HG03521 (cell line): ENCODE data around the gene THOC7.

Experiments used
- ATAC-seq: cut with Tn5 transposase; IDR thresholded peaks from one replicate; pipeline ENCODE4 v1.9.1; 2021; ENCODE audit warnings: mild to moderate bottlenecking, moderate library complexity; ENCODE audit not compliant: unreplicated experiment

Gene THOC7

DNA sequence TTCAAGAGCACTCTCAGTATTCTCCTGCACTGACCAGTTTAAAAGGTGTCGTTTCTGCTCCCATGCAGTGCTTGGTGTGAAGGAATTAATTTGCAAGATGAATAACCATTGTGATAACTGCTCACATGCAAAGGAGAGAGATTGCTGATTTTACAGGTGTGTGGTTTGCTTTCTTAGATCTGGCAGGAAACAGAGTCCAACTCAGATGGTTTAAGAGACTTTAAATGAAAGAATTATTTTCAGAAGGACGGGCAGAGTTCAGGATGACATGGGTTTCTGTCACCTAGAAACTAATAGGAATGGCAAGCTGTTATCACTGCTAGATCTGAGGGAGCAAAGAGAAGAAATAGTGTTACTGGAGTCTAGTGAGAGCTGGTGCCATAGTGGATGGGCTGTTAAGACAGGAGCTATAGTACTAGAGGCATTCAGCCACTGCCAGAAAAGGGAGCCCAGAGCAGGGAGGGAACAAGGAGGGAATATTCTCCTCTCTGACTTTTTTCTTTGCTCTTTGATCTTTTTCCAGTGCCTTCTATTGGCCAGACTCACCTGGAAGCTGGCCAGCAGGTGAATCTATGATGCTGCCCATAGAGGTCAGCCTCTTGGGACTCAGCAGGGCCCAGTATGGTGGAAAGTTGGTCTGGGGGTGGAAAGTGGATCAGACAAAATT, 14.9 kb upstream of the THOC7 start:
- ATAC-seq, result no peak

DNA sequence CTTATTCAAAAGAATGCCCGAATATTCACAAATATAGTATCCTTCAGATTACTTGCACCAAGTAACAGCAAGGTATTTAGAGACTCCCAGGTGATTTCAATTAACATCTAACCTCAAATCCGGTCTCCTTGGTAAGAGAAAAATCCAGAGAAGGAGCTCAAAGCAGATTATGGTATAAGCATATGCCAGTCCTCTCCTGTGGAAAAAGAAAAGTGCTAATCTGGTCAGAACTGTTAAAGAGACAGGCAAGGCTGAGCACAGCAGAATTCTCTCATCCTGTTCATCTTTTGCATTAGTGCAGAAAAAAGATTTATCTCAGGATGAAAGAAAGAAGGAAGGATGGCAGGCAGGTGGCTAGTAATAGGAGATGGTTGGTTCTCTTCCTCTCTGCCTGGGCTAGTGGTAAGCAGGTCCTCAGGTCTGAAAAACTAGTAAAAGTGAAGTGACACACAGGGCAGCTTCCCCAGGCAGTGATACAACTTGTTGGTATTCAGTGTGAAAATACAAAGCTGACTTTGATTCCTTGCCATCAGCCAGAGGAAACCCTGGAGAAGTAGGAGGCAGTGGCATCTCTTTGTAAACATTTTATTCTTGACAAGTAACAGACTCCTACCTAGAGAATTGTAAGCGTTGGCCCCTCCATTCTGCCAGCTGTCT, 14.3 kb upstream of the THOC7 start:
- ATAC-seq, result no peak

GRCh38 chr3:63876260-63876659, 12.7 kb upstream of the THOC7 start:
- ATAC-seq, result no peak

DNA sequence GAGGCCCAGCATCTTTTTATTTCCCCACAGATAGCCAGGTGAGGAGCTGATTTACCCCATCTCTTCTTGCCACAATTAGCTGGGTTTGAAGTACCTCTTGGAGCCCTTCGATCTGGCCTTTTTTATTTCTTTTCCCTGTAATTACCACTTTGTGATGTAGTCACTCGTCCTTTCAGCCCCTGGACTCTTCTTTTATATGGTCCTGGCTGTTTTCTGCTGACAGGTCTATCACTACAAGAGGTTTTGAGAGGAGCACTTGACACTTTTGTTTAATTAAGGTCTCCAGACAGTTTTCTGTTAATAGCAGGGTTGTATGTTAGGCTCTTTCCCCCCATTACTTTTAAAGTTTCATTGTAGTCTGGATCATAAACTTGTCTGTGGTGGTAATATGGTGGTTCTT, 11.9 kb upstream of the THOC7 start:
- no peak for ATAC-seq

DNA sequence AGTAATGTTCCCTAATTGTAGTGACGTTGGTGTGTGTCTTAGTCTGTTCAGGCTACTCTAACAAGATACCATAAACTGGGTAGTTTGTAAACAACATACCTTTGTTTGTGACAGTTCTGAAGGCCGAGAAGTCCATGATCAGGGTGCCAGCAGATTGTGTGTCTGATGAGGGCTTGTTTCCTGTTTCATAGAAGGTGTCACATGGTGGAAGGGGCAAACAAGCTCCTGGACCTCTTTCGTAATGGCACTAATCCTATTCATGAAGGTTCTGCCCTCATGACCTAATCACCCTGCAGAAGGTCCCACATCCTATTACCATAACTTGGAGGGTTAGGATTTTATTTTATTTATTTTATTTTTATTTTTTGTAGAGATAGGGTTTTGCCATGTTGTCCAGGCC, 11.2 kb upstream of the THOC7 start:
- ATAC-seq, result no peak

DNA sequence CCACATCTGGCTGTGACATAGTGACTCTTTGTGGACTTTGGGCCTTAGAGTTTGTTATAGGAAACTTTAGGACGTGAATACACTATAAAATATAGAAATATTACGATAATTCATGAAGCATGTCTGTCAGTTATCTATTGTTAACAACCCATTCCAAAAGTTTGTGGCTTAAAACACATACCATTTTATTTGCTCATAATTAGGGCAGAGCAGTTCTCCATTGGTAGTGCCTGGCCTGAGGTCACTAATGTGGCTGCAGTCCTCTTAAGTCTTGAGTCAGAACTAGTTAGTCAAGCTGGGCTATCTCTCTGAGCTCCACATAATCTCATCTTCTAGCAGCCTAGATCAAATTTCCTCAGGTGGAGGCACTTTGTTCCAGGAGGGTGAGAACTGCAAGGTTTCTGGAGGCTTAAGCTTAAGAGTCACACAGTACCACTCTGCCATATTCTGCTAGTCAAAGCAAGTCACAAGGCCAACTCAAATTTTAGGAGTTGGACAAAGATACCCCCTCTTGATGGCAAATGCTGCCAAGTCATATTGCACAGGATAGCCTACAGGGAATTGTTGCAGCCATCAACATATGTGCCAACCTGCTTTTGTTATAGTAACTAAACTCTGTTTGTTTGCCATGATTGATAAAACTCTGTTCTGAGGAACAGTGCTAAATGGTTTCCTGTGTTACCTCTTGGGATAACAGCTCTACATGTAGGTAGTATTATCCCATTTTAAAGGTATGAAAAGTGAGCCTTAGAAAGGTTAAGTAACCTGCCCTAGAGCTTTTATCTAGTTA, 8.7 kb upstream of the THOC7 start:
- no peak for ATAC-seq

DNA sequence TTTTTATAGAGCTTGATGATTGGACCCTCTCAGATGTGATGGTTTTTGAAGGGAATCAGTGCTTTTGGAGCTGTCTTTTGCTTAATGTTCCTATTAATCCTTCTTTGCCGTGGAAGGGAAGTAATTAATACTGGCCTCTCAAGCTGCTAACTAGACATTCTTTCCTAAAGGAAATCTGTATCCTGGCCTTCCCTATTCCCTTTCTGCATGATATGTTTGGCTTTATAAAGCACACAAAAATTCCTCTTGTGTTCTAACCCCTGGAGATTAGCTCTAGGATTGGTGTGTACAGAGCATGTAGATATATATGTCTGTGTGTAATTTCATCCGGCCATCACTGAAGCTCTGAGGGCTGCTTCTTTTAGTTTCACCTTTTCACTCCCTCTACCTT, 7.0 kb upstream of the THOC7 start:
- ATAC-seq, result no peak

DNA sequence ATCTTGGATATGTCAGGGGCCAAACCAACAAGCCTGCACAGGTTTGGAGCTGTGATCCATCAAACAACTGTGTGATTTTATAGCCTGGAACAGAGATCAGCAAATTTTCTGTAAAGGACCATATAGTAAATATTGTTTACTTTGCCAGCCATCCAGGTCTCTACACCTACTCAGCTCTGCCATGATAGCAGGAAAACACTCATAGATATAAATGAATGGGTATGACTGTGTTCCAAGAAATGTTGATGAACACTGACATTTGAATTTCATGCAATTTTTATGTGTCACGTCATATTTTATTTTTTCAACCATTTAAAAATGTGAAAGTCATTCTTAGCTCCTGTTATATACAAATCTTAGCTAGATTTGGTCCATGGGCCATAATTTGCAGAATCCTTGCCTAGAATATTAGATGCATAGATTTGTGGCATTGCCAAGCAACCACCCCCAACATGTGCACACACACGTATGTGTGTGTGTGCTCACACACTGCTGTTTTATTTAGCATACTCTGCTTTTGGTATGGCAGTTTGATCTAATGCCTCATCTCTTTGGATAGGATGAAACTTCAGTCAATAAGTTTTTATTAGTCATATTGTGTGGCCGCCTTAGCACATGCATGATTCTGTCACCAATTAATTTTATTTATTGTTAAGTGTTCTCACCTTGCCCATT, 6.5 kb upstream of the THOC7 start:
- ATAC-seq, result no peak

- no peak for ATAC-seq
These were observed 3.6 kb upstream of the THOC7 start for GRCh38 chr3:63867225-63867624.

DNA sequence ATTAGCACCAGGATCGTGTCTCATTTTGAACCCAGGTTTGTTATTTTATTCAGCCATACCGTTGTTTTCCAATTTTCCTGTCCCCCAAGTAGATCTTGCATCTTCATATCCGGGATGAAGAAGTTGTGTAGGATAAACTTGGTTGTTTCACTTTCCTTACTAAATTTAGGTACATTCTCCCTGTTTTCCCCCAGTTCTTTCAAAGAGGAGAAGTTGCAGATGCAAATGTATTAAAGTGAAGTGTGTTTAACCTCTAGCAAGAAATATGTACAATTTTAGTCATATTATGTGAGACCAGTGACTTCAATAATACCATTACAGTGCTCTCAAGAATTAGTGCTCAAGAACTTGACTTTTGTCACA, 1.3 kb upstream of the THOC7 start:
- no peak for ATAC-seq

DNA sequence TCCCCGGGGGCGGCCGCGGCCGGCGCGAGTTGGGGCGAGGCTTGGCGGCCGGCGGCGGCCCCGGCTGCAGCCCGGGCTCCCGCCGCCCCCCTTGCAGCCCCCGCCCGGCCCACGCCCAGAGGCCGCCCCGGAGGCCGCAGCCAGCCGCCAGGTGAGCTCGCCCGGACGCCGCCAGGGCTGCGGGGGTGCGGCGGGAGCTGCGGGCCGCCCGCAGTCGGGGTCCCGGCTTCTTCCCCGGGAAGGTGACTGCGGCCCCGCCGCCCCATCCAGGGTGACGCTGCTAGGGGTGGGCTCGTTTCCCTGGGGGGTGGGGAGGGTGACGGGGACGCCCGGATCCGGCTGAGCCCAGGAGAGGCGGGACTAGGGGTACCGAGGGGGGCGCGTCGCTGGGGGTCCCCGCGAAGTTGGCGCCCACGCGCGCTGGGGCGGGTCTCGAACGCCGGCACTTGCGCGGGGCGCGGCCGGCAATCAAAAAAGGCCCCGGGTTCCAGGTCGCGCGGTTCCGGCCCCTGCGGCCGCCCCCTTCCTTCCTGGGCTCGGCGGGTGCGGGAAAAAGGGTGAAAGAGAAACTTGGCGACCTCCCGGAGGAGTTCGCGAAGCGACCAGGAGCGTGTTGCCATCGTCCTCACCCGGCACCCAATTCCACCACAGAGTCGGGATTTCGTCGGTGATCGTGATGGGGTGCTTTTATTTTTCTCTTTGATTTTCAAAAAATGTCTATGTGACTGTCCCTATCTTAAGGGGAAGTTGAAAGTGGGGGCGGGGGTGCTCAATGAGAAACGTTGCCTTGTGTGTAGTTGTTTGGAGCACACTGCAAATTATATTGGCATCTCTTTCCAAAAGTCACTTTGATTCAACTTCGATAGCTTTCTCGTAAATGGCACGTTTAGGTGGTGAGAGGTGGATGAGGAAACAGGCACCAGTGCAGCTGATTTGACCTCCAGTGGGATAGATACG, 681 bp upstream of the THOC7 start:
- ATAC-seq, result peak; percentile 47

GRCh38 chr3:63862804-63863149, 828 bp downstream of the THOC7 start:
- ATAC-seq, result no peak

- no peak for ATAC-seq
These were observed 2.3 kb downstream of the THOC7 start for GRCh38 chr3:63861306-63861705.

- ATAC-seq, result no peak
These were observed 2.8 kb downstream of the THOC7 start for GRCh38 chr3:63860776-63861175.

- no peak for ATAC-seq
These were observed 6.3 kb downstream of the THOC7 start for GRCh38 chr3:63857311-63857710.

DNA sequence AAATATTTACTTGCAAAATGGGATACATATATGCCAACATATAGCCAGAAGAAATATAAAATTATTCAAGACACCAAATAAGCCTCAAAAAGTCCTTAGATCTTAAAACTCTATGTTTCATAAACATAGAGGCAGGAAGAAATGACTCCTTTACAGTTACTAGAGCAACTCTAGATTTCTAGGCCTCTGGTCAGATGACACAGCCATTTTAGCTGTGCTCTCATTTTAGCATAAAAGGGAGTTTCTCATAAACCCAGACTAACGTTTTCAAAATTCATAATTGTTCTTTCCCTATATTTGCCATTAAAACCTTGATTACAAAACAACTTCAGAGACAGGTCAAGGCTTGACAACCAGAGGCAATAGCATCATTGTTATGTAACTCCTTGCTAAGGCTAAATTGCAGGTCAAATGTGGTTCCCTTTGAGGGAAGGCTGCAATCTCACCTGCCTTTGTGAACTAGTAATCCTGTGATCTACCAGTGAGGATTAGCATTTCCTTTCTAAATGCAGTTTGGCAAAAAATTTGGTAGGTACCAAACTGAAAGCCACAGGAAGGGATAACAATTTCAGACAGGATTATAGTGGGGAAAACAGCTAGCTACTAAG, 8.2 kb downstream of the THOC7 start:
- ATAC-seq, result no peak

GRCh38 chr3:63853106-63853505, 10.5 kb downstream of the THOC7 start:
- no peak for ATAC-seq

DNA sequence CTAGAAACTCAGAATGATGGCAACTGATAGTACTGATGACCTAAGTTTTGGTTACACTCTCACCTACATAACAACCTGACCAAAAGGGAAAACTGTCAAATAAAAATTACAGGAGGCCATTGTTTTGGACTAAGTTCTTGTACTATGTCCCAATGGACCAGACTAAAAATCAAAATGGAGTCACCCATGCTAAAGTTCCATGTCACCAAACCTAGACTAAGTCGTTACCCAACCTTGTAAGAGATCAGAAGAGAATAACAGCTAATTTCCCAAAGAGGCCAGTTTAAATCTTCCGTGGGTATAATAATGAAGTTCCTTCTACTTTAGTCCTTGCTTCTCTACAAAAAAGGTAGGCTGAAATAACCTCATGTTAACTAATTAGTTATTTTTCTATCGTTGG, 12.3 kb downstream of the THOC7 start:
- ATAC-seq, result no peak

GRCh38 chr3:63849175-63849574, 14.4 kb downstream of the THOC7 start:
- no peak for ATAC-seq

DNA sequence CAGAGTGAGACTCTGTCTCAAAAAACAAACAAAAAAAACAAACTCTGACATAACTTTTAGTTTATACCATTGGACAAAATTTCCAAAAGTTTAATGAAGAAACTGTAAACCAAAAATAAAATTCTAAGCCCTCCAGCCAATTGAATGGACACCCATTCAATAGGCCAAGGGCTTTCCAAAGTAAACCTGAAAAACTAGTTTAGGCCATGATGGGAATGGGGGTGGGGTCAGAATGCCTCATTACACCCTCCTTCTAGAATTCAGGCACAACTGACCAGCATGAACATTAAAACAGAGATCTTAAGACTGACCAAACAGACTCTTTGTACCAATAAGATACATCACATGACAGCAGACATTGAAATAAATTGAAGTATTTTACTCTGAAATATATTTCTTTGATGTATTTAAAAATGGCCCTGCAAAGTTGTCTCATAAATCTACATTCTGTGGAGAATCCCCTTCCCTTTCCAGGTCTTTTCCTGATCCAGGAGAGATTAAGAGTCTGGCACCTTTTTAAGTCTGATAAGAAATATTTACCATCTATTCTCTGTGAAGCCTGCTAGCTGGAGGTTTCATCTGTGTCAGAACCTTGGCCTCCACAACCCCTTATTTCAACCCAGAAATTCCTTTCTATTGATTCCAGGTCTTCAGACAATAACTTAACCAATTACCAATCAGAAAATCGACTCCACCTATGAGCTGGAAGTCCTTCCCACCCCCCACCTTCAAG, 15.7 kb downstream of the THOC7 start:
- no peak for ATAC-seq
